Activated gamma-delta T cell treated with Interleukin-2 at 50 U/mL for 16 hours (primary cell): ENCODE results near the gene TRIM28.
"Not testable (repeated sequence)": the region's sequence is repeated elsewhere in the genome, so short reads cannot be mapped to it uniquely, and the experiment has no call there.

Experiments
- DNase-seq: peaks from one replicate; pipeline ENCODE4 v3.0.0-alpha.2; 2020

TRIM28 gene

DNA sequence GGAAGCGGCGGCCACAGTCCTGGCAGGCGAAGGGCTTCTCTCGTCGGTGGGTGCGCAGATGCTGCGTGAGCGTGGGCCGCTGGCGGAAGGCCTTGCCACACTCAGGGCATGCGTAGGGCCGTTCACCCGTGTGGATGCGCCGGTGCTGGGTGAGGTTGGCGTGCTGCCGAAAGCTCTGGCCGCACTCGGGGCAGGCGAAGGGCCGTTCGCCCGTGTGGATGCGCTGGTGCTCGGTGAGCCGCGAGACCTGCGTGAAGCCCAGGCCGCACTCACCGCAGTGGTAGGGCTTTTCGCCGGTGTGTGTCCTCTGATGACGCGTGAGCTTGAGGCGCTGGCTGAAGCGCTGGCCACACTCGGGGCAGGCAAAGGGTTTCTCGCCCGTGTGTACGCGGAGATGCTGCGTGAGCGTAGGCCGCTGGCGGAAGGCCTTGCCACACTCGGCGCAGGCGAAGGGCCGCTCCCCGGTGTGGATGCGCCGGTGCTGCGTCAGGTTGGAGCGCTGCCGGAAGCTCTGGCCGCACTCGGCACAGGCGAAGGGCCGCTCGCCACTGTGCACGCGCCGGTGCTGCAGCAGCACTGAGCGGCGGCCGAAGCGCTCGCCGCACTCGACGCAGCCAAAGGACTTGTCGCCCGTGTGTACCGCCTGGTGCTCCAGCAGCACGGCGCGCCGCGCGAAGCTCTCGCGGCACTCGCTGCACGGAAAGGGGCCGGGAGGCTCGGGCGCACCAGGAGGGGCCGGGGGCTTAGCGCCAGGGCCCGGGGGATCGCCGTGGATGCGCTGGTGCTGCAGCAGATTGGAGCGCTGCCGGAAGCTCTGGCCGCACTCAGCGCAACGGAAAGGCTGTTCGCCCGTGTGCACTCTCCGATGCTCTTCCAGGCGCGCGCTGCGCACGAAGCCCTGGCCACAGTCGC lies 18.5 kb downstream of the TRIM28 start:
- DNase-seq = no peak

DNA sequence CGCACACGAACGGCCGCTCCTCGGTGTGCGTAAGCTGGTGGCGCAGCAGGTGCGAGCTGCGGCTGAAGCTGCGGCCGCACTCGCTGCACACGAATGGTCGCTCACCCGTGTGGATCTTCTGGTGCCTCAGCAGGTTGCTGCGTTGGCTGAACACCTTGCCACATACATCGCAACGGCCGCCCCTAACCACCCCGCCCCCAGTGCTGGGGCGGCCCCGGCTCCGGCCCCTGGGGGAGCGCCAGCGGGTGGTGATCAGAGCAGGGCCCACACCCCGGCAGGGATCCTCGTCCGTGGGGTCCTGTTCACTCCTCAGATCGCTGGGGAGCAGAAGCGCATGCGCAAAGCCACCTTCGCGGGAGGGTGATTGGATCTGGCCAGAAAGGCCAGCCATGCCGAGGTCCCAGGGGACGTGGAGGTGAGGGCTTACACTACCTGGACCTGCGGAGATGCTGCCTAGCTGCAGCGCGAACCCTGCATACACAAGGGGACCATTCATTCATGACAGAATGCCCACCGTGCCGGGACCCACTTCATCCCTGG lies 19.2 kb downstream of the TRIM28 start:
- no peak for DNase-seq

DNA sequence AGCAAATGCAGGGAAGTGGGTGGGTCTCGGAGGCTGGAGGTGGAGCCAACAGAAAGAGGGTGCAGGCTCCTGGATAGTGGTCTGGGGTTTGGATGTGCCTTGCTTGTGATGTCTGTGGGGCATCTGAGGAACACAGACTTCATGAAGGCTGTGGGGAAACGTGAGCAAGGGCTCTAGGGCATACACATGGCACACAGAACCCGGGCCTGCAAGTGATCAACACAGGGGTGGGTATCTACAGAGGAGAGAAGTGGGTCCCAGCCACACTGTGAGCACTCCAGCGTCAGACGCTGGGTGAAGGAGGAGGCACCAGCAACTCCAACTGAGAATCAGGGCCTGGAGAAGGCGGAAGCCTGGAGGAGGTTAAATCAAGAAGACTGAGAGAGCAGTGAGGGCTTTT lies 20.0 kb downstream of the TRIM28 start:
- no peak for DNase-seq

DNA sequence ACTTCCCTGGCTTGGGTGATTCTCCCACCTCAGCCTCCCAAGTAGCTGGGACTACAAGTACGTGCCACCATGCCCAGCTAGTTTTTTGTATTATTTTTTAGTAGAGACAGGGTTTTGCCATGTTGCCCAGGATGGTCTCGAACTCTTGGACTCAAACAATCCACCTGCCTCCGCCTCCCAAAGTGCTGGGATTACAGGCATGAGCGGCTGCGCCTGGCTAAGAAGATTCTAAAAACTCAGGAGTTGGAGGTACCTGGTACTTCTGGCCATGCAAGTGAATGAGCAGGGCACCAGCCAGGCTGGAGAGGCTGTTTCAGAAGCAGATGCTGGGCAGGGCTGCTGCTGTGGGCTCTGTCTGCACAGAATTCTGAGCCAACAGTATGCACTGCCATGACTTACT lies 23.1 kb downstream of the TRIM28 start:
- DNase-seq = no peak

DNA sequence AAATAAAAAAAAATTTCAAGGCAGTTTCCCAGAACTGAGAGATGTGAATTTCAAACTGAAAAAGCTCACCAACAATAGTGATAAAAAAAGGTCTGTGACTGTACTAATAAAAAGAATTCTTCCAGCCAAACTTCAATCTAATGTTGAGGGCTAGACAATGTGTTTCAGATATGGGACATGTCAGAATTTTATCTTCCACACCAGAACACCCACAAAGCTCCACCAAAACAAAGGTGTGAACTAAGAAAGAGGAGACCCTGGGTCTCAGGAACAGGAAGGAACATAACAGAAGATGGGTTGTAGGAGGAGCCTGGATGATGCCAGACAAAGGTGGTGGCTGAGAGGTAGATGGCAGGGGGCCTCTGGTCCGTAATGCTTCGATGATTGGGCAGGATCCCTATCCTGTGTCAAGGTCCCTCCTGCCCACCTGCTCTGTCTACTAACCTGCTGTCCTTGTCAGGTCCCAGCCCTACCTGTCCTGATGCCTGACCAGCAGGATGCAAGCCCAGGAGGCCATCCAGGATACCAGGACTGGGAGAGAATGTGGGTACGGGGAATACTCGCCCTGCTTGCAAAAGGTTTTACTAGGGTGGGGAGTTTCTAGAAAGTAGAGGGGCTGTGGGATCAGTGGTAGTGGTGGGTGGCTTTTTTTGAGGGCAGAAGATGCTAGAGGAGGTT lies 24.7 kb downstream of the TRIM28 start:
- no peak for DNase-seq

DNA sequence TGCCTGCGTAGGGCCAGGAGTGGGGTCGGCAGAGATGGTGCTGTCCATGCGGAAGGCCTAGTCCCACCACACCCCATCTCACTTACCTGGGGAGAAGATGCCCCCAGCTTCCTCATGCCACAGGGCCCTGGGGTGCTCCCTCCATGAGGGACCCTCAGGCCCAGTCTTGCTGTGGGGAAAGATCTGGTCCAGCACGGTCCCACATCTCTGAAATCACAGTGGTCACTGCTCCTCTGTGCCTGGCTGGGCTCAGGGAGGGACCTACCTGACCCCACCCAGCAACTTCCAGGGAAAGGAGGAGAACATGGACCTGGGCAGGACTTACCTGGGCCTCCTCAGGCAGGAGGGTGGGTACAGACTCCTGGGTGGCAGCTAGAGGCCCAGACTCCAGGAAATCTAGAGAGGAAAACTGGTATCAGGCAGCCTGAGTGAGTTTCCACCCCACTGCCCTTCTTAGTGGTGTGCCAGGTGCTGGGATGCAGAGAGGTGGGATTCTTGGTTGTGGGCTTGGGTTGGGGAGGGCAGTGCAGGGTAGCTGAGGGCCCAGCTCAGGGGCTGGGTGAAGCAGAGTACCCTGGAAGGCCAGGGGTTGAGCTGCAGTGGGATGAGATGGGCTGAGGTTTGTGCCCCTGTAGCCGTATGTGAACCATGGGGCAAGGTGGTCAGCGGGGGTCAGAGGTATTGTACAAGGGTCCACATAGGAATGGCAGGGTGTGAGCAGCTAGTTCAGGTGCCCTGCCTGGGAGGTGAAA lies 25.5 kb downstream of the TRIM28 start:
- no peak for DNase-seq

DNA sequence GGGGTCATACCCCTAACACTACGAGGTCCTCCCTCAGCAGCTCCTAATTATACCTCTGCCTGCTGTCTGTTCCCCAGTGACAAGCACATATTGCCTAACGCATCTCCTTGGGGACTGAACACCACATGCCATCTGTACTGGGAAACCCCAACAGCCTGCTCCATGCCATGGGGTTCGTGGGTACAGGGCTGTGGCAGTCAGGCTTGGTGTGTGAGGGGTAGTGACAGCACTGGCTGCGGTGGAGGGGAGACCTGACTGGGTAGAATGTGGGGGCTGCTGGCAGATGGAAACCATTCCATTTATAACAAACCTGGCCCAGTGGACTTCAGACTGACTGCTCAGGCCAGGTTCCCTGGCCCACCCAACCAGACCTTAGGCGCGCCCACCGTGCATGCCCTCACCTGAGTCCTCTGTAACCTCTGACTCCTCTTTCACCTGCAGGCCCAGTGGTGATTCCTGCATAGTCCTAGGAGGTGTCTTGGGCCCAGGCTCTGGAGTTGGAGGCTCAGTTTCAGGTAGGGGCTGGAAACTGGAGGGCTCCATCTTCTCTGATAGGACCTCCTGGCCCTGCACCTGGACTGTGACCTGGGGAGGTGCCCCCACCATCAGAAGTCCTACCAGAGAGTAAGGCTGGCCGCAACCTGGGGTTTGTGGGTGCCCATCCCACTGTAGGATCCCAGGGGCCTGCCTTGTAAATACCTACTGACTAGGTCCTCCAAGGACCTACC lies 26.2 kb downstream of the TRIM28 start:
- no peak for DNase-seq

DNA sequence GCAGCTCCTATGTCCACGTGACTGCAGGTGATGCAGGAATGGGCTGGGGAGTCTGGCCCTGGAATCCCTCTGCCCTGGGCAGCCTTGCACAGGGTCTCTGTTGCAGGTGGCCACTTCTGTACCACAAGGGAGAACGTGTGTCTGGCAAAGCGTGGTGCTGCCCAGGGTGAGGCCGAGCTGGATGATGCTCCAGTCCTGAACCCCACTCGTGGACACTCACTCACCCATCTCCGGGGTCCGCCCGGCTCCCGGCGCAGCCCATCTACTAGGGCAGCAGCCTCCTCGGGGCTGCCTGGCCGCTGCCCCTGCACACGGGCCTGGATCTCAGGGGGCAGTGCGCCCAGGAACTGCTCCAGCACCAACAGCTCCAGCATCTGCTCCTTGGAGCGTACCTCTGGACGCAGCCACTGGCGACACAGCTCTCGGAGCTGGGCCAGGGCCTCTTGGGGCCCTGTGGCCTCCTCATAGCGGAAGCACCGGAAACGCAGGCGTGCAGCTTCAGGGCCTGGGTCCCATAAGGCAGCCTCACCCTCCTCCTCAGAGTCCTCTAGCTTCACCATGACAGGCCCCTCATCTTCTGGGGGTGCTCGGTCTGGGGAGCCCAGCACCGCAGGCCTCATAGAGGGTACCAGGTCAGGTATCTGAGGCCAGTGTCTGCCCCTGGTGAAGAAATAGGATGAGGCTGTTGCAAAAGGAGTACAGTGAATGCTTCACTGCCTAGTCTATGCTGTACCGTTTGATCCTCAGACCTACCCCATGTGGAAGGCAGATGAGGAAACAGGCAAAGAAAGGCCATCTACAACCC lies 27.1 kb downstream of the TRIM28 start:
- DNase-seq = no peak

DNA sequence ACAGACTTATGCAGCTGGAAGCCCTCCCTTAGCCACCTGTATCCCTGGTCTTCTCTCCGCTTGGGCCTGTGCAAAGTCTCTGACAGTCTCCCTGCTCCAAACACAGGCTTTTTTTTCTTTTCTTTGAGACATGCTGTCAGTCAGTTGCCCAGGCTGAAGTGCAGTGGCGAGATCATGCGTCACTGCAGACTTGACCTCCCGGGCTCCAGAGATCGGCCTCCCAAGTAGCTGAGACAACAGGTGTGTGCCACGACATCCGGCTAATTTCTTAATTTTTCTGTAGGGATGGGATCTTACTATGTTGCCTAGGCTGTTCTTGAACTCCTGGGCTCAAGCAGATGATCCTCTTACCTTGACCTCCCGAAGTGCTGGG lies 27.7 kb downstream of the TRIM28 start:
- no peak for DNase-seq

DNA sequence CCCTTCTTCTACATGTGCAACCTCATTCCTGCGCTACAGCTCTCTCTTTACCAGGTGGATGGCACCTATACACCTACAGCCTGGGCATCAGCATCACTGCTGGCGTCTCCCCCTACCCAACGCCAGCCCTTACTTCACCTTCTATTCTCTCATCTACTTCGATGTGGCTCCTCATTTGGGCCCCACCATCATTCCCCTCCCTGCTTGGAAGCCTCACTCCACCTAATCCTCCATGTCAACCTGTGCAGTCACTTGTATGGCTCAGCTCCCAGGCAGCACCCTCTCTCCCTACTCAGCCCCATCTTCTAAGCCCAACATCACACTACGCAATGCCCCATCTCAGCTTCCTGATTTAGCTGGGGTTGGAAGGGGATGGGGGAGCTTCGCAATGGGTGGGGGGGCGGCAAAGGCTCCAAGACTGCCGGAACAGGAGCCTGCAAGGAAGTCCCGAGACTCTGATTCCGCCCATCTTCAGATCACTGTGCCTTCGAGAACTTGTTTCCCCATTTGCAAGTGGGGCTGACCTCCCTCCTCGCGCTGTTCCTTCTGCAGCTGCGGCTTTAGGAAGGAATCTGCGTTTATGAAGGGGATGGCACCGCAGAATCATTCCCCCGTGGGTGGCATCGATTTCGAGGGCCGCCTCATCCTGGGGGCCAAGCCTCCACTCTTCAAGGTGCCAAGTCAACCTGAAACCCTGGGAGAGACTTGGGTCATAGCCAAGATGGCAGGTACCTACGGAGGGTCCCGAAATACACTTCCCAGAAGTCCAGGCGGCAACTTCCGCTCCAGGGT lies 28.4 kb downstream of the TRIM28 start:
- no peak for DNase-seq

DNA sequence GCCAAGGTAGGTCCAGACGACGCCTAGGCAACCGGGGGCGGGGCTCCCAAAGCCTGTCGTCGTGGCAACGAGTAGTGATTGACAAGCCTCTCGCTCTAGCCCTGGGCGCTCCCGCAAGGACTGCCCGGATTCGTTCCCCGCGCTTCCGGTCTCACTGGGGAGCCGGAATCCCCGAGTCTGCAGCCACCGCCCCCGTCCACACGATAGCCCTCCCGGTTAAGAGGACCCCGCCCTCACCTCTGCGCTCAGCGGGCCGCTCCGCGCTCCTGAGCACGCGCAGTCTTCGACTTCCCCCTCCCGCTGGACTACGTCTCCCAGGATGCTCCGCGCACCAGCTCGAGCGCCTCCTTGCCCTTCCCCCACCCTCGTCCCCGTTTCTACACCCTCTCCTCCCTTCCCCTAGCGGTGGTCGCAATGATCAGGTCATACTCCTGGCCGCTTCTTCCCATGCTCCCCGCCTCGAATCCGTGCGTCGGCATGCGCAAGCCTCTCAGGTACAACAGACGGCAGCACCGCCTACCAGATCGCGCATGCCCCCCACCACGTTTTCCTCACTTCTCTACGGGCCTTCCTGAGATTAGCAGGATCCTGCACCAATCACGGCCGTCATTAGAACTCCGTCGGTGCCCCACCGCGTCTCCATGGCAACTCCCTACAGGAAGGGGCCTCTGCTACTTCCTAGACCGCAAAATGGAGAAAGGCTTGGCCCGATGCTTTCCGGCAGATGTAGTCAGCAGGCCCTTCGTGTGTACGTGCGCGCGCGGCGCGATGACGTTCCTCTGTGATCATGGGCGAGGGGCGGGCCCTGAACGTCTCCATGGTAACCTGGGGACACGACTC lies 29.2 kb downstream of the TRIM28 start, which contains the start of gene MZF1:
MZF1 (minus strand) TSS at position 518 of the 840 bp plus-strand sequence. CDS start 1,946 bp downstream, outside the sequence.
- DNase-seq = peak; percentile 100

DNA sequence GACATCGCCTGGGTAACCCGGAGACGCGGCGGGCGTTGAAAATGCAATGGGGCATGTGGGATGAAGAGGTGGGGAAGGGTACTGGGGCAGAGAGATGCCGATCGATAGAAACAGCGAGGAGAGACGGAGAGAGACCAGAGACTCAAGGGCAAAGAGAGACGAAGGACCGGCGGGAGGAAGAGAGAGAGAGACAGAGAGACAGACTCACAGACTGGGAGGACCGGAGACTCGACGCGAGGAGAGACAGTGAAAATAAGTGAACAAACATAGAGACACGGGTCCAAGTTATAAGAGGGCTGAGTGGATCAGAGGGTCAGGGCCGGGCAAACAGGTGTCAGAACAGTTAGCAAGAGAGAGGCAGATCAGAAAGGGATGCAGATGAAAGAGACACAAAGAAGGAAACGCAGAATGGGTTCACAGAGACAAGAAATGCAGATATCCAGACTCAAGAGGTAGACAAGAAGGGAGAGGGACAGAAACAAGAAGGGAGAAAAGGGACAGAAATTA lies 29.8 kb downstream of the TRIM28 start:
- DNase-seq = no peak

DNA sequence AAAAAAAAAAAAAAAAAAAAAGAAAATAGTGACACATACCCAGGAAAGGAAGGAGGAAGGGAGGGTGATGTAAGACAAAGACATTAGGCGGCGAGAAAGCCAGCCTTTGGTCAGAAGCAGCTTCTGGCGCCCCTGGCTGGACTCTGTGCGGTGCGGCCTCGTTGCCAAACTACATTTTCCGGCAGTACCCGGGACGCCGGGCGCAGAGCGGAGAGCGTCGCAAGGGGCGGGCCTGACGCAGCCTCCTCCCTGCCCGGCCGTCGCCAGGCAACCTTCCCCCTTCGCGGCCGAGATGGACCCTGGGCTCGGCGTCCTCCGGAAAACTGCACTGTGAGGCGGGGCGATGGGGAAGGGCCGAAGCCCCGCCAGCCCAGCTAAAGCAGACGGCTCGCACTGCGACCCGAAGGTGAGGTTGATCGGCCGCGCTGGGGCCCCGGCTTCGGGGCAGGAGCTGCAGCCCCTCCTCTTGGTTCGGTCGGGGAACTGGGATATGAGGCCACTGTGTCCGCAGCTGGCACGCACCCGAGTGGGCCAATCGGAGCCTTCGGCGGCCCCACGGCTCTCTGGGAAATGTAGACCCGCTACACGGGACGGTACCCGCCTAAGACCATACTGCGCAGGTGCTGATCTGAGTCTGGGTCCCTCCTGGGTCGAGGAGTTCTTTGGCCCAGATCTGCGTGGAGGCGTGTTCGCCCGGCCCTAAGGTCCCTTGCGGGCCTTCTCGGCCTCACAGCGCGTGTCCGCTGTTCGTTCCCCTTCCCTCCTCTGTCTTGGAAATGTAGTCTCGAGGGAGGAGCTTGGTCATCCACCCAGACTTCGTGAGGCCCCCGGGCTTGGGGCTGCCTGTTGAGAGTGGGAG lies 31.5 kb downstream of the TRIM28 start:
- peak; percentile 67 for DNase-seq

DNA sequence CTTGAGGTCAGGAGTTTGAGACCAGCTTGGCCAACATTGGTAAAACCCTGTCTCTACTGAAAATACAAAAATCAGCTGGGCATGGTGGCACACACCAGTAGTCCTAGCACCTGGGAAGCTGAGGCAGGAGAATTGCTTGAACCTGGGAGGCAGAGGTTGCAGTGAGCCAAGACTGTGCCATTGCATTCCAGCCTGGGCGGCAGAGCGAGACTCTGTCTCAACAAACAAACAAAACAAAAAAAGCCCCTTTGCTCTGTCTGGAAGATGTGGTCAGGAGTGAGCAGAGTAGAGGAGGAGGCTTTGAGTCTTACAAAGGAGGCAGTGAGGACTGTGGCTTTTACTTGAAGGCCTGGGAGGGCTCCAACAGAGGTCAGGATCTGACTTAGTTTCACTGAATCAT lies 33.7 kb downstream of the TRIM28 start:
- not testable (repeated sequence) for DNase-seq

DNA sequence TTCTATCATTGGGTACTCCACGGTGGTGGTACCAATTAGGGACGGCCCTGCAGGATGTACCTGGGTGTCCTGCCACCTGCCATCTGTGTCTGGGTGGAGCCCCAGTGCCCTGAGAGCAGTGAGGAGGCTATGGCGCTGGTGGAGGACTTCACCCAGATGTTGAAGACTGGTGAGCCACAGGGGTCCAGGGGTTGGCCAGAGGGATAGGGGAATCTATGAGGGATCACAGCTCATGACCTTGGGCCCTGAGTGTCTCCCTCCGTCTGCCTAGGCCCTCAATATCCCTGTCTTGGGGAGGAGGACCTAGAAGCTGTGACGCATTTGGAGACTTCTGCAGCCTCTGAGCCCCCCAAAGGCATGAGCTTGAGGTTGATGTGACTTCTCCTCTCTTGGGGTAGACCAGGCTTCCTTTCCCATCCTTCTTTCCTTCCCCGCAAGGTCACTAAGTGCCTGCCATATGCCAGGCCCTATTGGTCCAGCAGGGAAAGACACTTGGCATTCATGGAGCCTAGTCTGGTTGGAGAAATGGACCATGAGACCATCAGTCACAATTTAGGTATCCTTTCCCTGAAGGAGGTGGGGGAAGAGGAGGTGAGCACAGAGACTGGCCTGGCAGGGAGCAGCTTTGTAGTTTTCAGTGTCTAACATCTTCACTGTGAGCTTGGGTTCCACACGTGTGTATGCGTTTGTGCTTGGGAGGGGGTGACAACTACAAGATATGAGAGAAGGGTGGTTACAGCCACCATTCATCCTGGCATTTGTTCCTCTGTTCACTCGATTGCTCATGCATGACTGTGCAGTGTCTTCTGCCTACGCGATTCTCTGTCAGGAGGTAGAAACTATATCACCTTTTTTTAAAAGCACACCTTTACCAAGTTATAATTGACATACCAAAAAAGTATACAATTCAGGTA lies 34.4 kb downstream of the TRIM28 start:
- no peak for DNase-seq

DNA sequence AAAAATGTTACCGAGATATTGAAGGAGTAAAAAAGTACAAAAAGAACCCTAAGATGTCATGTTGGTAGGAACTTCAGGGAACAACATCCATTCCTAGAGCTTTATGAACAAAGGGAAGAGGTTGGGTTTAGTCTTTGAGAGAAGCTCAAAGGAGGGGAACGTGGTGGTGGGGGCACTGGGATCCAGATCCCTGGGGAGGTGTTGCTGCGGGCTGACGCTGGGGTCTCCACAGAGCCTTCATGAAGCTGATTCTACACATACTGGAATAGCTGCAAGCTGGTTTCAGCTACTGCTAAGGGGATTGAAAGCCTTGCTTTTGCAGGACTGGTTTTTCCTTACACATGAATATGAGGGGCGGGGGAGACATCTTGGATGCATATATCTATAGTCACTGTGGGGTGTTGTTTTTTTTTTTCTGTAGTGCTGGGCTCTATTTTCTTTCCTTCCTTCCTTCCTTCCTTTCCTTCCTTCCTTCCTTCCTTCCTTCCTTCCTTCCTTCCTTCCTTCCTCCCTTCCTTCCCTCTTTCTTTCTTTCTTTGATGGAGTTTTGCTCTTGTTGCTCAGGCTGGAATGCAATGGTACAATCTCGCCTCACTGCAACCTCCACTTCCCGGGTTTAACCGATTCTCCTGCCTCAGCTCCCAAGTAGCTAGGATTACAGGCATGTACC lies 35.7 kb downstream of the TRIM28 start:
- no peak for DNase-seq
